Lung (tissue), 12 donors: ENCODE results near the gene OPCML. TPM values are rescaled to one million over a fixed set of nuclear protein-coding genes. Genes with fewer than 3 reads are reported as not detected.

Experiments
- ATAC-seq: fragments of 200-7000 bp; cut with Tn5 transposase; one replicate; pipeline ENCODE4 v1.9.1; 2020; ENCODE audit warnings: moderate number of reproducible peaks; ENCODE audit not compliant: insufficient read depth, low FRiP score
- DNase-seq, 3 donors: peaks; one replicate each; pipeline ENCODE4 v3.0.0-alpha.2; 2013 to 2017
- H3K27ac ChIP-seq, 2 donors: one replicate each; pipeline ENCODE4 v1.5.1; 2013; ENCODE audit warnings: mild to moderate bottlenecking in 2 of 2, moderate library complexity in 2 of 2, control low read depth in 1 of 2, inconsistent platforms in 1 of 2, low read depth in 1 of 2, low read length in 1 of 2
- H3K27me3 ChIP-seq, 3 donors: one replicate each; pipeline ENCODE4 v1.5.1; 2013; ENCODE audit warnings: low read length in 2 of 3; ENCODE audit not compliant: control insufficient read depth in 3 of 3, insufficient read depth in 3 of 3
- H3K36me3 ChIP-seq, 4 donors: one replicate each; pipeline ENCODE4 v1.5.1; 2013; ENCODE audit warnings: low read length in 4 of 4, mild to moderate bottlenecking in 1 of 4, moderate library complexity in 1 of 4; ENCODE audit not compliant: control insufficient read depth in 4 of 4, insufficient read depth in 4 of 4
- H3K4me1 ChIP-seq, 5 donors: one replicate each; pipeline ENCODE4 v1.5.1; 2013; ENCODE audit warnings: low read length in 5 of 5, mild to moderate bottlenecking in 2 of 5, moderate library complexity in 1 of 5; ENCODE audit not compliant: control insufficient read depth in 5 of 5, insufficient read depth in 5 of 5
- H3K4me3 ChIP-seq: one replicate; pipeline ENCODE4 v1.5.1; 2013; ENCODE audit warnings: mild to moderate bottlenecking, control low read depth, moderate library complexity
- H3K9ac ChIP-seq, 2 donors: one replicate each; pipeline ENCODE4 v1.5.1; 2013; ENCODE audit warnings: low read length in 2 of 2, control low read depth in 1 of 2; ENCODE audit not compliant: insufficient read depth in 1 of 2
- H3K9me3 ChIP-seq, 4 donors: one replicate each; pipeline ENCODE4 v1.5.1; 2013; ENCODE audit warnings: low read length in 3 of 4, mild to moderate bottlenecking in 1 of 4, moderate library complexity in 1 of 4; ENCODE audit not compliant: control insufficient read depth in 4 of 4, insufficient read depth in 3 of 4
- WGBS, 2 donors: extraction: QIAGEN DNeasy Blood & Tissue Kit; methylation state at CpG; one replicate each; pipeline ENCODE4 v1.1.7; 2013; 5-methylcytosine and 5-hydroxymethylcytosine counted together
- polyA plus RNA-seq, 2 donors: library from polyadenylated mRNA; stranded (reverse); fragments of 200-250 nt; gene quantifications; one replicate each; pipeline ENCODE4 v1.2.1, GENCODE V29; 2013
- total RNA-seq, 2 donors: library from RNA; depleted of rRNA in 1 of 2; stranded (reverse); fragments of >200 nt in 1 of 2; gene quantifications; one replicate each; pipeline ENCODE4 v1.2.1, GENCODE V29; 2014 to 2021
- TF ChIP-seq, protein P1 (sequence below): IDR thresholded peaks from 2 replicates; pipeline ENCODE4 v1.5.1; 2012; ENCODE audit warnings: mild to moderate bottlenecking; ENCODE audit errors: control extremely low read depth, extremely low read depth
- donor health status: control.
- donor health status: control.
- donor health status: Bipolar disorder and iron deficiency.
- donor health status: healthy.
- donor health status: DM: yes; HTN: yes; CAD: no.

The OPCML gene
- total and polyA plus RNA-seq, 4 donors, result 0.49 to 0.74 TPM; not detected in 2

DNA sequence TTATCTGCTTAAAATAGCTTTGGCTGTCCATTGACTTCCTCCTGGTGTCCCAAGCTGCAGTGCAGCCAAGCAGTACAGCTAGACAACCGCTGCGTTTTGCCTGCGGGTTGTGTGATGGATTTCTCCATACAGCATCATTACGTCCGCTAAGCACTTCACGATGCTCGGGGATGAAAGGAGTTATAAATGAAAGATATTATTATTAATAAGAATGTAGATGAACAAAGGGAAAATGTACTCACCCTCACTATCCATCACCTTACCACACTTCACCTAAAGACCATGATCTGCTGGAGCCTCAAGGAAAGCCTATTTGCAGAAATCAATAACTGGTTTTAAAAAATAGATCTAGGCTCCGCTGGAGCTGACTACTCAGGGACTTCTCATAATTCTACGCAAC lies 509.1 kb downstream of the OPCML start:
- no peak overlapping the region for H3K27ac ChIP-seq
- peaks cover 0 to 8% (median 4%) of the 10 kb centered on the region in 3 donors for H3K27me3 ChIP-seq
- H3K9ac ChIP-seq, result no peak overlapping the region
- DNase-seq (no peak), ATAC-seq (no peak)
- H3K36me3 ChIP-seq, result no peaks in the 10 kb centered on the region
- H3K4me3 ChIP-seq, result no peak overlapping the region
- TF ChIP-seq, protein P1, sequence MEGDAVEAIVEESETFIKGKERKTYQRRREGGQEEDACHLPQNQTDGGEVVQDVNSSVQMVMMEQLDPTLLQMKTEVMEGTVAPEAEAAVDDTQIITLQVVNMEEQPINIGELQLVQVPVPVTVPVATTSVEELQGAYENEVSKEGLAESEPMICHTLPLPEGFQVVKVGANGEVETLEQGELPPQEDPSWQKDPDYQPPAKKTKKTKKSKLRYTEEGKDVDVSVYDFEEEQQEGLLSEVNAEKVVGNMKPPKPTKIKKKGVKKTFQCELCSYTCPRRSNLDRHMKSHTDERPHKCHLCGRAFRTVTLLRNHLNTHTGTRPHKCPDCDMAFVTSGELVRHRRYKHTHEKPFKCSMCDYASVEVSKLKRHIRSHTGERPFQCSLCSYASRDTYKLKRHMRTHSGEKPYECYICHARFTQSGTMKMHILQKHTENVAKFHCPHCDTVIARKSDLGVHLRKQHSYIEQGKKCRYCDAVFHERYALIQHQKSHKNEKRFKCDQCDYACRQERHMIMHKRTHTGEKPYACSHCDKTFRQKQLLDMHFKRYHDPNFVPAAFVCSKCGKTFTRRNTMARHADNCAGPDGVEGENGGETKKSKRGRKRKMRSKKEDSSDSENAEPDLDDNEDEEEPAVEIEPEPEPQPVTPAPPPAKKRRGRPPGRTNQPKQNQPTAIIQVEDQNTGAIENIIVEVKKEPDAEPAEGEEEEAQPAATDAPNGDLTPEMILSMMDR, result no peak
- 86 to 94% methylated on average over 9 of the region's 9 CpGs for WGBS, 2 donors
- H3K9me3 ChIP-seq, result peaks cover 0 to 5% (median 0%) of the 10 kb centered on the region in 4 donors
- no peaks in the 10 kb centered on the region for H3K4me1 ChIP-seq

GRCh38 chr11:133021553-133021952 lies 510.7 kb downstream of the OPCML start:
- no peak overlapping the region for H3K27ac ChIP-seq
- no peaks in the 10 kb centered on the region for H3K4me1 ChIP-seq
- WGBS, 2 donors, result 55 to 63% methylated on average over 7 of the region's 7 CpGs
- peaks cover 0 to 2% (median 0%) of the 10 kb centered on the region in 4 donors for H3K9me3 ChIP-seq
- no peak for ATAC-seq
- no peaks in the 10 kb centered on the region for H3K36me3 ChIP-seq
- TF ChIP-seq, protein P1, result no peak
- no peak overlapping the region for H3K9ac ChIP-seq
- no peak for DNase-seq
- H3K4me3 ChIP-seq, result no peak overlapping the region
- H3K27me3 ChIP-seq, result peaks cover 0 to 8% (median 0%) of the 10 kb centered on the region in 3 donors

GRCh38 chr11:133020372-133020714 lies 512.0 kb downstream of the OPCML start:
- no peak for DNase-seq
- H3K4me3 ChIP-seq, result no peak overlapping the region
- H3K27ac ChIP-seq, result no peak overlapping the region
- no peaks in the 10 kb centered on the region for H3K4me1 ChIP-seq
- no peaks in the 10 kb centered on the region for H3K36me3 ChIP-seq
- no peak for ATAC-seq
- TF ChIP-seq, protein P1, result no peak
- H3K27me3 ChIP-seq, result peaks cover 0 to 8% (median 0%) of the 10 kb centered on the region in 3 donors
- 75 to 79% methylated on average over 1 of the region's 1 CpG for WGBS, 2 donors
- H3K9me3 ChIP-seq, result peaks cover 0 to 2% (median 0%) of the 10 kb centered on the region in 4 donors
- H3K9ac ChIP-seq, result no peak overlapping the region
